Spinal cord (tissue), 10 donors: ENCODE data around the gene DPAGT1. TPM values are rescaled to one million over a fixed set of nuclear protein-coding genes. Genes with fewer than 3 reads are reported as not detected.

Experiments used
- DNase-seq, 6 donors: peaks; one replicate each; pipeline versions ENCODE4 v3.0.0 to v3.0.0-alpha.2; 2013 to 2015; ENCODE audit warnings: low spot score in 6 of 6, low read depth in 4 of 6
- H3K27ac ChIP-seq: one replicate; pipeline ENCODE4 v1.5.1; 2013; ENCODE audit warnings: low read depth, low read length, control low read depth
- H3K27me3 ChIP-seq: one replicate; pipeline ENCODE4 v1.6.1; 2013; ENCODE audit warnings: low read length; ENCODE audit not compliant: control insufficient read depth, insufficient read depth
- H3K36me3 ChIP-seq: one replicate; pipeline ENCODE4 v1.6.1; 2013; ENCODE audit warnings: low read length; ENCODE audit not compliant: control insufficient read depth, insufficient read depth
- H3K4me1 ChIP-seq: one replicate; pipeline ENCODE4 v1.6.1; 2013; ENCODE audit warnings: low read length; ENCODE audit not compliant: control insufficient read depth, insufficient read depth
- H3K4me3 ChIP-seq: one replicate; pipeline ENCODE4 v1.5.1; 2013; ENCODE audit warnings: low read depth, low read length, control low read depth
- H3K9me3 ChIP-seq: one replicate; pipeline ENCODE4 v1.6.1; 2013; ENCODE audit warnings: low read length; ENCODE audit not compliant: control insufficient read depth, insufficient read depth
- WGBS: methylation state at CpG from one replicate; pipeline ENCODE4 v1.1.5; 2013; ENCODE audit warnings: missing lambda C conversion rate; ENCODE audit not compliant: insufficient coverage; 5-methylcytosine and 5-hydroxymethylcytosine counted together
- polyA plus RNA-seq, 2 donors: library from polyadenylated mRNA; unstranded; fragments of 120-200 nt; gene quantifications; one replicate each; pipeline ENCODE4 v1.2.1, GENCODE V29; 2013; ENCODE audit not compliant: insufficient read length in 2 of 2
- total RNA-seq, 2 donors: library from RNA; depleted of rRNA in 1 of 2; stranded (reverse); fragments of 120-200 nt in 1 of 2; fragments of >200 nt in 1 of 2; gene quantifications; one replicate each; pipeline versions ENCODE4 v1.2.3 to v1.2.4, GENCODE V29; 2013 to 2014
- donor health status: healthy.

The DPAGT1 gene
- total and polyA plus RNA-seq, 4 donors: 12.9 to 44.3 (median 32.2) TPM

DNA sequence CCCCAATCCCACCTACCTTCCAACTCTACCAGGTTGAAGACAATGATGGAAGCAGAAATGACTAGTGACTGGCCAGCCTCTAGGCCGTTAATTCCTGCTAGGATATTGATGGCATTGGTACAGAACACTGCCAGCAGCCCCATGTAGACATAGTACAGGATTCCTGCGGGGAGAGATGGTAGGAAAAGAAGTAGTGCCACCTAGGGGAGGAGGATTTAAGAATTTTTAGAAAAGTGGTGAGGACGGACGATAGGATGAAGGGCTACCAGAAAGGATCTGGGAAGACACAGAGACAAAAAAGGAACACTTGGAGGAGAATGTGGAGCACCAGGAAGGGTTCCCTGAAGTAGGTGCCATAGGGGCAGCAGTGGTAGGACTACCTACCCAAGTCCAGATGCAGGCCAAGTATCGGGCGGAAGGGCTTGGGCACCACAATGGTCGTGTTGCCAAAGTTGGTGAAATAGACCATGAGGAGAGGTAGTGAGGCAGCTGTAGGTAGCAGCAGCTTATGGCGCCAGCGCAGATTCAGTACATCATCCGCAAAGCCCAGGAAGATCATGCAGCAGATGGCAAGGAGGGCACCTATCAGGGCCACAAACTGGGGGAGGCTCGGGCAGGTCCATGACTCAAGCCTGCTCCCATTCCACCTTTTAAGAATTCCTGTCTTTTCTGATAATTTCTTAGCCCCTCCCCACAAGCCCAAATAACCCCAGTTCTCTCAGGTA, 1.2 kb downstream of the DPAGT1 start:
- peaks cover 18% of the 10 kb centered on the region for H3K36me3 ChIP-seq
- peak in 1 of 6 donors; percentile 42 for DNase-seq
- no peaks in the 10 kb centered on the region for H3K9me3 ChIP-seq
- no peak overlapping the region for H3K27ac ChIP-seq
- peak overlapping the region; percentile 95 for H3K4me3 ChIP-seq
- H3K4me1 ChIP-seq: peaks cover 30% of the 10 kb centered on the region
- no peaks in the 10 kb centered on the region for H3K27me3 ChIP-seq
- WGBS: 47% methylated on average over 10 of the region's 11 CpGs

DNA sequence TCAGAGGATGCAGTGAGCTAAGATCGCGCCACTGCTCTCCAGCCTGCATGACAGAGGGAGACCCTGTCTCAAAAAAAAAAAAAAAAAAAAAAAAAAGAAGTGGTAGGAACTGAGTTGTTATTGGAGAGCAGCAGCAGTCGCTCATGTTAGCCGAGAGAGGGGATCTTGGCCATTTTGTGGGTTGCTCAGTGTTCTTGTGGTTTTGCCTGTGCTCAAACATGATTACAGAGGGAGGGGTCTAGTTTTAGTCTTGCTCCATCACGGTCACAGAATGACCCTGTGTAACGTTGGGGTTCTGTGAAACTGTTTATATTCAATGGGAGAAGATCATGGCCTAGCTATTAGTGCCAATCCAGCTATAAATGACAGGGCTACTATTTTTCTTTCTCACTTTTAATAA, 1.9 kb downstream of the DPAGT1 start:
- no peak overlapping the region for H3K27ac ChIP-seq
- WGBS: 93% methylated on average over 4 of the region's 6 CpGs
- no peaks in the 10 kb centered on the region for H3K9me3 ChIP-seq
- peaks cover 18% of the 10 kb centered on the region for H3K36me3 ChIP-seq
- no peak overlapping the region for H3K4me3 ChIP-seq
- H3K4me1 ChIP-seq: peaks cover 30% of the 10 kb centered on the region
- no peaks in the 10 kb centered on the region for H3K27me3 ChIP-seq
- no peak for DNase-seq

DNA sequence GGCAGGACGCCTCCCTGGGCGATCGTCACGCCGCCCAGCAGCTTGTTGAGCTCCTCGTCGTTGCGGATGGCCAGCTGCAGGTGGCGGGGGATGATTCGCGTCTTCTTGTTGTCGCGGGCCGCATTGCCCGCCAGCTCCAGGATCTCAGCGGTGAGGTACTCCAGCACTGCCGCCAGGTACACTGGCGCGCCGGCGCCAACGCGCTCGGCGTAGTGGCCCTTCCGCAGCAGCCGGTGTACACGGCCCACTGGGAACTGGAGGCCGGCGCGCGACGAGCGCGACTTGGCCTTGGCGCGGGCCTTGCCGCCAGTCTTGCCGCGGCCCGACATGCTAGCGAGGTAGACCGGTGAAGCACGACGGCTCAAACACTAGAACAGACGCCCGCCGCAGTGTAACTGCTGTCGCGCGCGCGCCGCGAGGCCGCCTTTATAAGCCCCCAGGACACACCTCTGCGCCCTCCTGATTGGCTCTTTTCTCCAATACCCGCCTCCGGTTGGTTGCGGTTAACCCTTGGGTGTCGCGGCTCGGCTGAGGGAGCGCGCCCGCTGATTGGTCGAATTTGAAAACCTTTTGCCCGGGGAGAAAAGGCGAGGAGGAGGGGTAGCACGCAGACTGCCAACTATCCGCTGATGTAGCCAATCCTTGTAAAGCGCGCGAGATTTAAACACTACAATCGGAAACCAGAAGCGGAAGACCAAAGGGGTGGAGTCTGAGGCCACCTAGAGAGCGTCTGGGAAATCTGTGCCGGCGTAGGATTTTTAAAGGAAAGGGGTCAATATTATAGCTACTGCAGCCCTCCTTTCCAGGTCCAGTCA, 6.4 kb downstream of the DPAGT1 start:
- under 1% methylated on average over 70 of the region's 79 CpGs for WGBS
- Histone ChIP-seq H3K9me3 (no peaks in the 10 kb centered on the region), H3K4me3 (peak overlapping the region; percentile 72), H3K27me3 (no peaks in the 10 kb centered on the region), H3K36me3 (peaks cover 41% of the 10 kb centered on the region), H3K4me1 (peaks cover 34% of the 10 kb centered on the region), H3K27ac (peak overlapping the region; percentile 87)
- peak; percentile 97 to 100 (median 99) for DNase-seq

DNA sequence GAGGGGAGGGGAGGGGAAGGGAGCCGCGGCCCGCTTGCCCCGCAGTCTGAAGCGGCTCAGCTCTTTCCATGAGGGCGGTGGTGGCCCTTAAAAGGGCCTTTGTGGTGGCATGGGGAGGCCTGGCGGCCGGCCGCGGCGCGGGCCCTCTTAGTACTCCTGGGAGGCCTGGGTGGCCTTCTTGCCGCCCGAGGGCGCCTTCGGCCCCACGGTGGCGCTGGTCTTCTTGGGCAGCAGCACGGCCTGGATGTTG, 6.9 kb downstream of the DPAGT1 start:
- Histone ChIP-seq H3K27me3 (no peaks in the 10 kb centered on the region), H3K4me1 (peaks cover 34% of the 10 kb centered on the region), H3K36me3 (peaks cover 46% of the 10 kb centered on the region), H3K9me3 (no peaks in the 10 kb centered on the region), H3K4me3 (peak overlapping the region; percentile 72), H3K27ac (peak overlapping the region; percentile 87)
- WGBS: 0% methylated on average over 19 of the region's 19 CpGs
- peak in 1 of 6 donors; percentile 89 for DNase-seq

DNA sequence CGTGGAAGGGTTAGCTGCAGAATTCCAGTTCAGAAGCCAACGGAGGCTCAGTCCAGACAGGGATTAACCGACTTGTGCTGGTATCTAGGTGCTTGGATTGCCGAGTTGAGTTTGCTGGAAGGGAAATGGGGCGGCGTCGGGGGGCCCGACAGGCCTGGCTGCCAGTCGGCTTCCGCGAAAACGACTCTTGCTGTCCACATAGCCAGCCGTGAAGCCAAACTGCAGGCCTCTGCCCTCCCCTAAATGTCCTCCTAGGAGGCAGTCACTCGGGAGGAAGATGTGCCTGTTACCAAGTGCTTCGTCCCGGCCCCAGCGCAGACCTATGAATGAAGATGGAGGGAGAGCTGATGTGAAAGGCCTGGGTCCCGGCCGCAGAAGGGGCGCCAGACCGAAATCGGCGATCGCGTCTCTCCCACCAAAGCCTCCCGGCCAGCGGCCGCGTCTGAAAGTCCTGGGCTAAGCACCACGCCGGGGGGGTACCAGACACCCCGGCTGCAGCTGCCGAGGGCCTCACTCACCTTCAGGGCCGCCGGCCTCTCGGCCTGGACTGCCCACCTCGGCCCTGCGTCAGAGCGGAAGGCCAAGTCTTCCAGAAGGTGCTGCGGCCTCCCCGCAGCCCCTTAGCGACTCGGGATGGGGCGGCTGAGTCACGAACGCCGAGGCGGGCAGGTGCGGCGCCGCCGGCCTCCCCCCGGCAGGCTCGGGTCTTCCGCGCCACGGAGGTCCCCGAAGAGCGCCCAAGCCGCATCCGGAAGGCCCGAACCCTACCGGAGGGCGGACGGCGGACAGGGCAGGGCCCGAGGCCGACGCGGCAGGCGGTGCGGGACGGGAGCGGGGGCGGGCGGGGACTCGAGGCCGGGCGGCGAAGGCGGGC, 7.5 kb downstream of the DPAGT1 start:
- peak overlapping the region; percentile 72 for H3K4me3 ChIP-seq
- H3K27ac ChIP-seq: peak overlapping the region; percentile 88
- peaks cover 34% of the 10 kb centered on the region for H3K4me1 ChIP-seq
- DNase-seq: peak in 2 of 6 donors; percentile 34 to 50
- H3K27me3 ChIP-seq: no peaks in the 10 kb centered on the region
- peaks cover 50% of the 10 kb centered on the region for H3K36me3 ChIP-seq
- under 1% methylated on average over 80 of the region's 81 CpGs for WGBS
- no peaks in the 10 kb centered on the region for H3K9me3 ChIP-seq

DNA sequence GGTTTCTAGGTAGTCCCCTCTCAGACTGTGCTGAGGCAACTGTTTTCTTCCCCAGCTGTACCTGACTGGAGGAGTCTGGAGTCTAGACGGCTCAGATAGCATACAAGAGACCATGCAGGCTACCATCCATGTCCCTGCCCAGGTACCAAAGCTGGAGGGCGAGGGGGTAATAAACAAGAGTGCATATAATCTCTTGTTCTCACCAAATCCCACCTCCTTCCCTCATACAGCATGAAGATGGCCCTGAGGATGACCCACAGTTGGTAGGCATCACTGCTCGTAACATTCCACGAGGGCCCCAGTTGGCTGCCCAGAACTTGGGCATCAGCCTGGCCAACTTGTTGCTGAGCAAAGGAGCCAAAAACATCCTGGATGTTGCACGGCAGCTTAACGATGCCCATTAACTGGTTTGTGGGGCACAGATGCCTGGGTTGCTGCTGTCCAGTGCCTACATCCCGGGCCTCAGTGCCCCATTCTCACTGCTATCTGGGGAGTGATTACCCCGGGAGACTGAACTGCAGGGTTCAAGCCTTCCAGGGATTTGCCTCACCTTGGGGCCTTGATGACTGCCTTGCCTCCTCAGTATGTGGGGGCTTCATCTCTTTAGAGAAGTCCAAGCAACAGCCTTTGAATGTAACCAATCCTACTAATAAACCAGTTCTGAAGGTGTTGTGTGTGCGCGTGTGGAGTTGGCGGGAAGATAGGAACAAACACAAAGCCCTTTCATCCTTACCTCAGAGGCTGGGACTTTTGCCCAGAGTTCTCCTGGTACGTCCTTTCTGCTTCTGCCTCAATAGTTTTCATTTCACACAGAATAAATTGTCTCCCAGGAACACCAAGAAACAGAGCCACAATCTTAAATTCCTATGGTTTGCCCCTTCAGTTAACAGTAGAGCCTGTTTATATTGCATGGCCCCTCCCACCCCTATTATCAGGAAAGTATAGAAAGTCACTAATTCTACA, 8.5 kb downstream of the DPAGT1 start:
- H3K27ac ChIP-seq: peak overlapping the region; percentile 88
- no peaks in the 10 kb centered on the region for H3K27me3 ChIP-seq
- H3K36me3 ChIP-seq: peaks cover 52% of the 10 kb centered on the region
- H3K4me1 ChIP-seq: peaks cover 34% of the 10 kb centered on the region
- H3K4me3 ChIP-seq: peak overlapping the region; percentile 72
- DNase-seq: peak in 2 of 6 donors; percentile 20 to 54
- 18% methylated on average over 9 of the region's 12 CpGs for WGBS
- no peaks in the 10 kb centered on the region for H3K9me3 ChIP-seq

DNA sequence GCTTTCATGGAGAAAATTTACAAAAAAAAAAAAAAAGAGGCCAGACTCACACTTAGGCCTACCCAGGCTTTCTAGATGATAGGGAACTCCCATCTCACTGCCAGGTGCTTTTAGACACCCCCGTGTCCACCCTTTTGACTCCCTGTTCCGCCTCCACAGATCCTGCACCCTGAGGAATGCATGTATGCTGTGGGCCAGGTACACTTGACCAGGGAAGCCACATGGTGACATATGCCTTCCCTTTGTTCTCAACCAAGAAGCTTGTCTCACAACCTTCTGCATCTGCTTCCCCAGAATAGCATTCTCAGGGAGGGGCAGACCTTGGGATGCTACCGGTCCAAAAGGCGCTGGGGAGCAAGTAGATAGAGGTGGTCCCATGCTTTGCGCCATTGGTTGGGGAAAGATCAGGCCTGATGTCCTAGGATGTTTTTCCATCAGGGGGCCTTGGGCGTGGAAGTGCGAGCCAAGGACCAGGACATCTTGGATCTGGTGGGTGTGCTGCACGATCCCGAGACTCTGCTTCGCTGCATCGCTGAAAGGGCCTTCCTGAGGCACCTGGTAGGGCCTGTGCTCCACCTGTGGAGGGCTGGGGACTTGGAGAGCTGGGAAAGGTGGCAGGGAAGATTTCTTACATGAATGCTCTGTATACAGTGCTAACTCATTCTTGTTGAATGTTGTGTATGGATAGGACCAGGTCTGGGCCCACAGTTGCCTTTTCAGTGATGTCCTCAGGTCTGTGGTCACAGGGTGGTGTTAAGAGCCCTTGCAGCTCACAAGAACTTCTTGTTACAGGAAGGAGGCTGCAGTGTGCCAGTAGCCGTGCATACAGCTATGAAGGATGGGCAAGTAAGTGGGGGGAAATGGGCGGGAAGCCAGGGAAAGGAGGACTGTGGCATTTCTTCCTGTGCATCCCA, 9.4 kb downstream of the DPAGT1 start:
- H3K27me3 ChIP-seq: no peaks in the 10 kb centered on the region
- peaks cover 47% of the 10 kb centered on the region for H3K36me3 ChIP-seq
- peaks cover 34% of the 10 kb centered on the region for H3K4me1 ChIP-seq
- H3K4me3 ChIP-seq: peak overlapping the region; percentile 72
- no peaks in the 10 kb centered on the region for H3K9me3 ChIP-seq
- no peak overlapping the region for H3K27ac ChIP-seq
- no peak for DNase-seq
- 74% methylated on average over 13 of the region's 13 CpGs for WGBS

DNA sequence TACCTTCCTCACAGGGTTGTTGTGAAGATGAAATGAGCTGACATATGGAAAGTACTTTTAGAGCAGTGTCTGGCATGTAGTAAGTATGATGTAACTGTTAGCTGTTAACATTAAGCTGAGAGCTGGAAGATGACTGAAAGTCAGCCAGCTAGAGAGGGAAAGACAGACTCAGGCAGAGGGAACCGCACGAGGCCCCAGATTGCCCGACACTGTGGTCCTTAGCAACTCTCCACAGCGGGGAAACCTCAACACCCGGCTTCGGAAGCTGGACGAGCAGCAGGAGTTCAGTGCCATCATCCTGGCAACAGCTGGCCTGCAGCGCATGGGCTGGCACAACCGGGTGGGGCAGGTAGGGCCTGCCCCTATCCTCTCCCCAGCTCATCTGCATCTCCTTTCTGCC, 10.5 kb downstream of the DPAGT1 start:
- no peak for DNase-seq
- Histone ChIP-seq H3K4me3 (peak overlapping the region; percentile 24), H3K27ac (no peak overlapping the region), H3K27me3 (no peaks in the 10 kb centered on the region), H3K9me3 (no peaks in the 10 kb centered on the region), H3K36me3 (peaks cover 40% of the 10 kb centered on the region), H3K4me1 (peaks cover 35% of the 10 kb centered on the region)
- 35% methylated on average over 8 of the region's 9 CpGs for WGBS
